Chondrocyte (in vitro differentiated cells): Measurements from ENCODE around the gene TMUB2. TPM values are rescaled to one million over a fixed set of nuclear protein-coding genes. Genes with fewer than 3 reads are reported as not detected.

ENCODE experiments used
- DNase-seq: peaks from one replicate; pipeline ENCODE4 v3.0.0; 2021; ENCODE audit warnings: mixed read lengths, low spot score
- H3K27ac Mint-ChIP-seq: one replicate; pipeline ENCODE4 v1.8.0; 2021; ENCODE audit warnings: mild to moderate bottlenecking, moderate library complexity, mixed read lengths; ENCODE audit not compliant: unreplicated experiment
- H3K27me3 Mint-ChIP-seq: 2 replicates; pipeline ENCODE4 v1.8.0; 2021; ENCODE audit warnings: low read depth, mixed read lengths
- H3K36me3 Mint-ChIP-seq: 2 replicates; pipeline ENCODE4 v1.8.0; 2021; ENCODE audit warnings: low read depth, mixed read lengths
- H3K4me1 Mint-ChIP-seq: 2 replicates; pipeline ENCODE4 v1.8.0; 2021; ENCODE audit warnings: low read depth, mild to moderate bottlenecking, mixed read lengths
- H3K4me3 Mint-ChIP-seq: one replicate; pipeline ENCODE4 v1.8.0; 2021; ENCODE audit warnings: mild to moderate bottlenecking, moderate library complexity, mixed read lengths; ENCODE audit not compliant: unreplicated experiment
- H3K9me3 Mint-ChIP-seq: 2 replicates; pipeline ENCODE4 v1.8.0; 2021; ENCODE audit warnings: low read depth, mixed read lengths
- CTCF ChIP-seq: fragments of 200-600 bp; sonication (generic); IDR thresholded peaks from 2 replicates; pipeline ENCODE4 v1.5.0; 2021; ENCODE audit warnings: antibody characterized with exemption, mild to moderate bottlenecking, moderate library complexity
- total RNA-seq: library from RNA; stranded (reverse); gene quantifications from 3 replicates; pipeline ENCODE4 v1.2.1, GENCODE V29; 2021

TMUB2 gene
- total RNA-seq, 1 donor from 2014 or later = 34.8 TPM

- Mint-ChIP-seq H3K27me3 (no peaks in the 10 kb centered on the region), H3K9me3 (no peaks in the 10 kb centered on the region), H3K27ac (no peak overlapping the region), H3K4me1 (peaks cover 36% of the 10 kb centered on the region), H3K4me3 (peak overlapping the region; percentile 70), H3K36me3 (peaks cover 22% of the 10 kb centered on the region)
- no peak for DNase-seq
- peak; percentile 79 for TF ChIP-seq CTCF
Observed at GRCh38 chr17:44218344-44219107, 31.8 kb downstream of the TMUB2 start.

- H3K27ac Mint-ChIP-seq = no peak overlapping the region
- DNase-seq = no peak
- H3K4me3 Mint-ChIP-seq = peak overlapping the region; percentile 22
- TF ChIP-seq CTCF = peak; percentile 41
- peaks cover 39% of the 10 kb centered on the region for H3K4me1 Mint-ChIP-seq
- H3K36me3 Mint-ChIP-seq = peaks cover 17% of the 10 kb centered on the region
- no peaks in the 10 kb centered on the region for H3K27me3 Mint-ChIP-seq
- H3K9me3 Mint-ChIP-seq = no peaks in the 10 kb centered on the region
Observed at GRCh38 chr17:44219108-44219615, 32.4 kb downstream of the TMUB2 start.

GRCh38 chr17:44219616-44220212, 32.9 kb downstream of the TMUB2 start, which contains the start of gene UBTF:
Gene UBTF, minus strand, starts transcription at chr17:44219675. Its CDS starts 1,446 bp downstream, at chr17:44218229.
- no peaks in the 10 kb centered on the region for H3K27me3 Mint-ChIP-seq
- H3K4me3 Mint-ChIP-seq = peak within 1 kb of the TSS; percentile 87
- peaks cover 15% of the 10 kb centered on the region for H3K36me3 Mint-ChIP-seq
- no peak for TF ChIP-seq CTCF
- H3K27ac Mint-ChIP-seq = peak within 1 kb of the TSS; percentile 96
- peaks cover 39% of the 10 kb centered on the region for H3K4me1 Mint-ChIP-seq
- no peaks in the 10 kb centered on the region for H3K9me3 Mint-ChIP-seq
- DNase-seq = no peak

GRCh38 chr17:44220213-44221083, 33.7 kb downstream of the TMUB2 start:
- Mint-ChIP-seq H3K36me3 (peaks cover 10% of the 10 kb centered on the region), H3K4me1 (peaks cover 39% of the 10 kb centered on the region), H3K4me3 (peak overlapping the region; percentile 90), H3K9me3 (no peaks in the 10 kb centered on the region), H3K27me3 (no peaks in the 10 kb centered on the region), H3K27ac (peak overlapping the region; percentile 98)
- no peak for DNase-seq
- TF ChIP-seq CTCF = no peak
